IMR-90 (cell line): Measurements from ENCODE around the gene NECAB2. TPM values are rescaled to one million over a fixed set of nuclear protein-coding genes. Genes with fewer than 3 reads are reported as not detected.

ENCODE experiments used
- ATAC-seq: fragments of 200-7000 bp; cut with Tn5 transposase; 2 replicates; pipeline ENCODE4 v1.9.1; 2020; ENCODE audit warnings: low read depth, mild to moderate bottlenecking, moderate library complexity
- BruUV-seq: library from RNA; stranded (reverse); fragments of 400-500 nt; replicated peaks from 2 replicates; lab custom pipeline; 2021; lab: Mats Ljungman, UMichigan
- CTCF ChIA-PET: fragments of 300-600 bp; formaldehyde crosslinking; extraction: SDS; loops from one replicate; lab custom pipeline; 2021; ENCODE audit warnings: antibody characterized with exemption; lab: Yijun Ruan, JAX
- POLR2A ChIA-PET: fragments of 300-600 bp; sonication (Branson Sonifier 250); formaldehyde crosslinking; loops from one replicate; lab custom pipeline; 2022; ENCODE audit warnings: antibody characterized with exemption; ENCODE audit not compliant: unreplicated experiment; lab: Charles Lee
- DNase-seq: peaks from one replicate; pipeline ENCODE4 v3.0.0; 2013
- H2AFZ ChIP-seq: replicated peaks from 2 replicates; pipeline ENCODE3; 2013; ENCODE audit warnings: low read length, mild to moderate bottlenecking; ENCODE audit not compliant: poor library complexity
- H2AK5ac ChIP-seq: 2 replicates; pipeline ENCODE4 v1.6.1; 2013; ENCODE audit warnings: low read depth, low read length, inconsistent platforms
- H2AK9ac ChIP-seq: replicated peaks from 2 replicates; pipeline ENCODE3; 2013; ENCODE audit warnings: mild to moderate bottlenecking, low read depth, low read length, moderate library complexity; ENCODE audit not compliant: poor library complexity
- H2BK120ac ChIP-seq: 2 replicates; pipeline ENCODE4 v1.6.1; 2013; ENCODE audit warnings: low read depth, low read length, inconsistent platforms
- H2BK15ac ChIP-seq: 3 replicates; pipeline ENCODE4 v1.6.1; 2013; ENCODE audit warnings: low read depth, low read length, inconsistent platforms
- H2BK20ac ChIP-seq: 2 replicates; pipeline ENCODE4 v1.6.1; 2013; ENCODE audit warnings: low read depth, mild to moderate bottlenecking, inconsistent platforms, low read length, moderate library complexity
- H2BK5ac ChIP-seq: 2 replicates; pipeline ENCODE4 v1.6.1; 2013; ENCODE audit warnings: mild to moderate bottlenecking, low read depth, low read length, inconsistent platforms; ENCODE audit not compliant: poor library complexity, severe bottlenecking
- H3K14ac ChIP-seq: replicated peaks from 2 replicates; pipeline ENCODE4 v1.6.1; 2013; ENCODE audit warnings: low read depth, low read length, inconsistent platforms
- H3K18ac ChIP-seq: 2 replicates; pipeline ENCODE4 v1.6.1; 2013; ENCODE audit warnings: low read depth, low read length, control low read depth
- H3K23ac ChIP-seq: 2 replicates; pipeline ENCODE4 v1.6.1; 2013; ENCODE audit warnings: low read depth, low read length, inconsistent platforms
- H3K27ac ChIP-seq: 2 replicates; pipeline ENCODE4 v1.5.1; 2013; ENCODE audit warnings: mild to moderate bottlenecking, control low read depth, low read length; ENCODE audit not compliant: insufficient read depth
- H3K27me3 ChIP-seq: 2 replicates; pipeline ENCODE4 v1.6.1; 2013; ENCODE audit warnings: low read length; ENCODE audit not compliant: control insufficient read depth, insufficient read depth
- H3K36me3 ChIP-seq: 2 replicates; pipeline ENCODE4 v1.6.1; 2013; ENCODE audit warnings: low read length, mixed read lengths; ENCODE audit not compliant: control insufficient read depth, insufficient read depth
- H3K4ac ChIP-seq: 2 replicates; pipeline ENCODE4 v1.6.1; 2013; ENCODE audit warnings: low read depth, low read length, inconsistent platforms
- H3K4me1 ChIP-seq: 2 replicates; pipeline ENCODE4 v1.6.1; 2013; ENCODE audit warnings: low read length, mixed read lengths; ENCODE audit not compliant: control insufficient read depth, insufficient read depth
- H3K4me2 ChIP-seq: 2 replicates; pipeline ENCODE4 v1.6.1; 2013; ENCODE audit warnings: low read depth, mild to moderate bottlenecking, control low read depth, low read length, moderate library complexity
- H3K4me3 ChIP-seq: 2 replicates; pipeline ENCODE4 v1.5.1; 2013; ENCODE audit warnings: low read depth, mild to moderate bottlenecking, control low read depth, low read length, moderate library complexity; ENCODE audit not compliant: insufficient read depth
- H3K56ac ChIP-seq: 2 replicates; pipeline ENCODE4 v1.6.1; 2013; ENCODE audit warnings: low read length, inconsistent platforms; ENCODE audit not compliant: insufficient read depth; ENCODE audit errors: extremely low read depth
- H3K79me1 ChIP-seq, 2 experiments: 2 replicates each; pipeline ENCODE4 v1.6.1; 2013; ENCODE audit warnings: low read length in 2 of 2, inconsistent platforms in 1 of 2, low read depth in 1 of 2
- H3K9ac ChIP-seq: 2 replicates; pipeline ENCODE4 v1.6.1; 2013; ENCODE audit warnings: low read depth, low read length, control low read depth
- H3K9me1 ChIP-seq: 2 replicates; pipeline ENCODE4 v1.6.1; 2013; ENCODE audit warnings: low read length, inconsistent platforms; ENCODE audit not compliant: insufficient read depth
- H3K9me3 ChIP-seq: 2 replicates; pipeline ENCODE4 v1.6.1; 2013; ENCODE audit warnings: low read length; ENCODE audit not compliant: control insufficient read depth, insufficient read depth
- H4K20me1 ChIP-seq: 2 replicates; pipeline ENCODE4 v1.6.1; 2013; ENCODE audit warnings: low read length, inconsistent platforms; ENCODE audit not compliant: insufficient read depth
- H4K5ac ChIP-seq: 2 replicates; pipeline ENCODE4 v1.6.1; 2013; ENCODE audit warnings: mild to moderate bottlenecking, low read depth, low read length, control low read depth
- H4K8ac ChIP-seq, 2 experiments: 2 replicates each; pipeline ENCODE4 v1.6.1; 2013; ENCODE audit warnings: low read depth in 2 of 2, low read length in 2 of 2, control low read depth in 1 of 2, inconsistent platforms in 1 of 2
- H4K91ac ChIP-seq: 2 replicates; pipeline ENCODE4 v1.6.1; 2013; ENCODE audit warnings: low read depth, low read length, inconsistent platforms; ENCODE audit not compliant: insufficient read depth
- BHLHE40 ChIP-seq: fragments of 150-350 bp; IDR thresholded peaks from 2 replicates; pipeline ENCODE4 v1.6.1; 2016; ENCODE audit warnings: mild to moderate bottlenecking, low read depth, low read length
- CEBPB ChIP-seq: IDR thresholded peaks from 2 replicates; pipeline ENCODE4 v1.6.1; 2012; ENCODE audit warnings: low read depth, low read length, improper control_type of control experiment
- CHD1 ChIP-seq: IDR thresholded peaks from 2 replicates; pipeline ENCODE4 v1.6.1; 2012; ENCODE audit warnings: low read depth, low read length, improper control_type of control experiment
- FOS ChIP-seq: fragments of 150-350 bp; IDR thresholded peaks from 2 replicates; pipeline ENCODE4 v1.6.1; 2016; ENCODE audit warnings: low read depth, low read length
- MAFK ChIP-seq: IDR thresholded peaks from 2 replicates; pipeline ENCODE4 v1.6.1; 2012; ENCODE audit warnings: low read depth, low read length, improper control_type of control experiment
- MAZ ChIP-seq: IDR thresholded peaks from 2 replicates; pipeline ENCODE4 v1.6.1; 2012; ENCODE audit warnings: low read depth, mild to moderate bottlenecking, low read length, improper control_type of control experiment, moderate library complexity, borderline replicate concordance
- MXI1 ChIP-seq: IDR thresholded peaks from 2 replicates; pipeline ENCODE4 v1.6.1; 2012; ENCODE audit warnings: low read depth, mild to moderate bottlenecking, low read length, moderate library complexity, borderline replicate concordance
- NFE2L2 ChIP-seq: fragments of 150-350 bp; IDR thresholded peaks from 2 replicates; pipeline ENCODE4 v1.6.1; 2016; ENCODE audit warnings: low read depth, mild to moderate bottlenecking, low read length
- RAD21 ChIP-seq: IDR thresholded peaks from 2 replicates; pipeline ENCODE4 v1.6.1; 2012; ENCODE audit warnings: low read length, improper control_type of control experiment
- RCOR1 ChIP-seq: IDR thresholded peaks from 2 replicates; pipeline ENCODE4 v1.6.1; 2012; ENCODE audit warnings: mild to moderate bottlenecking, low read length, improper control_type of control experiment; ENCODE audit not compliant: insufficient replicate concordance
- RFX5 ChIP-seq: IDR thresholded peaks from 2 replicates; pipeline ENCODE4 v1.8.0; 2012; ENCODE audit warnings: low read depth, mild to moderate bottlenecking, low read length, moderate library complexity
- SMC3 ChIP-seq: fragments of 150-350 bp; IDR thresholded peaks from 2 replicates; pipeline ENCODE4 v1.6.1; 2016; ENCODE audit warnings: low read depth, mild to moderate bottlenecking, antibody characterized with exemption, low read length, moderate library complexity
- WGBS, 2 experiments: methylation state at CpG; one replicate each; pipeline versions ENCODE4 v1.1.5 to v1.1.7; 2013; ENCODE audit warnings: missing lambda C conversion rate in 2 of 2; ENCODE audit not compliant: insufficient read length in 1 of 2; ENCODE audit errors: extremely low coverage in 2 of 2; 5-methylcytosine and 5-hydroxymethylcytosine counted together
- dilution Hi-C: fragments of 300-500 bp; cut with HindIII; formaldehyde crosslinking; loops from one replicate; pipeline ENCODE4 v1.14.3; 2018; ENCODE audit warnings: low sequenced_read_pairs; ENCODE audit not compliant: unreplicated experiment
- in situ Hi-C: fragments of 300-500 bp; cut with MboI; formaldehyde crosslinking; loops from 3 replicates; pipeline ENCODE4 v1.14.3; 2019; ENCODE audit warnings: low sequenced_read_pairs, inconsistent platforms, mixed read lengths
- intact Hi-C: fragments of 100-400 bp; cut with micrococcal nuclease; formaldehyde crosslinking; loops from 2 replicates; pipeline ENCODE4 v1.10.0; 2022
- polyA plus RNA-seq, 3 experiments: library from polyadenylated mRNA; depleted of rRNA; stranded (reverse); fragments of >200 nt; gene quantifications; 2 replicates each; pipeline ENCODE4 v1.2.3, GENCODE V29; 2012; ENCODE audit warnings: low replicate concordance in 1 of 3
- total RNA-seq: library from RNA; depleted of rRNA; stranded (reverse); fragments of >200 nt; gene quantifications from 2 replicates; pipeline ENCODE4 v1.2.3, GENCODE V29; 2012
- TF ChIP-seq, protein P1 (sequence below): fragments of 150-350 bp; IDR thresholded peaks from 2 replicates; pipeline ENCODE4 v1.6.1; 2017; ENCODE audit warnings: mild to moderate bottlenecking, antibody characterized with exemption, low read length, low read depth

The NECAB2 gene
- total and polyA plus RNA-seq, 2 of the 4 experiments (the other 2 are of a cell fraction), result 0.27 TPM; not detected in 1

DNA sequence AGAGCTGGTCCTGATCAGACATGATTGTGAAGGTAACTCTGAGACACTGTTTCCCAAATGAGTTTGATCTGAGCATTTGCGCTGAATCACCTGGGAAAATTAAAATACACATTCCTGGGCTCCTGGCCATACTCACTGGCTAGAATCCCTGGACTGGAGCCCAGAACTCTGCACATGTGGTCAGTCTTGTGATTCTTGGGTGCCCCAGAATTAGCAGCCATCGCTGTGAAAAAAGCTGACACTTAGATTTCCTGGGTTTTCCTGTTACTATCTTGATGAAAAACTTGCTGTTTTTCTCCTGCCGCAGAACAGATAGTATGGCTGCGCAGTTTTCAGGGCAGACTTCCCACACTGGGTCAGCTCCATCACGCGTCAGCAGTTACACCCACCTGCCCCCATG is 24.6 kb downstream of the NECAB2 start:
- Histone ChIP-seq H3K4ac (peak overlapping the region; percentile 29; the same call in 1 of the 2 replicates), H2BK15ac (no peak overlapping the region; the same call in 2 of the 3 replicates), H3K27ac (no peak overlapping the region), H2BK120ac (peak overlapping the region; percentile 52; the same call in 1 of the 2 replicates), H3K4me1 (peaks cover 7% of the 10 kb centered on the region; the same call in 1 of the 2 replicates), H4K8ac (peak overlapping the region in 1 of 2 experiments; percentile 22; a peak in 1 of 4 replicates), H3K9me3 (no peaks in the 10 kb centered on the region), H3K14ac (0 out of 2 replicates have a peak overlapping the region, but pooled peaks have one; percentile 21), H2AK5ac (peak overlapping the region; percentile 72; the same call in 1 of the 2 replicates), H3K9me1 (0 out of 2 replicates have a peak, but pooled peaks cover 4% of the 10 kb centered on the region), H3K18ac (no peak overlapping the region), H3K4me3 (no peak overlapping the region), H2AK9ac (peak overlapping the region; percentile 42), H3K36me3 (no peaks in the 10 kb centered on the region), H2BK20ac (no peak overlapping the region; the same call in 1 of the 2 replicates), H4K91ac (no peak overlapping the region), H4K5ac (no peak overlapping the region), H2BK5ac (no peak overlapping the region), H3K23ac (no peak overlapping the region), H3K56ac (no peak overlapping the region), H3K4me2 (no peak overlapping the region), H3K27me3 (peaks cover 26% of the 10 kb centered on the region), H2AFZ (peak overlapping the region; percentile 53), H4K20me1 (no peaks in the 10 kb centered on the region), H3K79me1 (no peaks in the 10 kb centered on the region), H3K9ac (no peak overlapping the region)
- DNase-seq (peak; percentile 71), ATAC-seq (no peak; the same call in 1 of the 2 replicates)
- POLR2A ChIA-PET, result no interaction called here
- 81% methylated on average over 4 of the region's 6 CpGs; no CpG with 5 or more reads in 1 of the 2 experiments for WGBS, 2 experiments
- TF ChIP-seq MAFK (peak; percentile 54), NFE2L2 (no peak), RCOR1 (no peak), RFX5 (no peak), SMC3 (no peak), RAD21 (no peak), CEBPB (no peak), FOS (no peak), BHLHE40 (peak; percentile 24; the same call in 1 of the 2 replicates), MAZ (no peak), CHD1 (no peak), MXI1 (no peak)
- TF ChIP-seq, protein P1, sequence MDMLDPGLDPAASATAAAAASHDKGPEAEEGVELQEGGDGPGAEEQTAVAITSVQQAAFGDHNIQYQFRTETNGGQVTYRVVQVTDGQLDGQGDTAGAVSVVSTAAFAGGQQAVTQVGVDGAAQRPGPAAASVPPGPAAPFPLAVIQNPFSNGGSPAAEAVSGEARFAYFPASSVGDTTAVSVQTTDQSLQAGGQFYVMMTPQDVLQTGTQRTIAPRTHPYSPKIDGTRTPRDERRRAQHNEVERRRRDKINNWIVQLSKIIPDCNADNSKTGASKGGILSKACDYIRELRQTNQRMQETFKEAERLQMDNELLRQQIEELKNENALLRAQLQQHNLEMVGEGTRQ, result peak; percentile 69
- intact Hi-C loops, result no loop called here
- dilution Hi-C loops, result no loop called here
- in situ Hi-C loops, result no loop called here
- no TSS peak for BruUV-seq
- CTCF ChIA-PET, result no interaction called here
